Activated naive CD4-positive, alpha-beta T cell treated with anti-CD3 and anti-CD28 coated beads for 36 hours (primary cell): ENCODE data around the gene DGKI. TPM values are rescaled to one million over a fixed set of nuclear protein-coding genes. Genes with fewer than 3 reads are reported as not detected.

Experiments
- CTCF ChIA-PET: fragments of 350-600 bp; sonication (Branson Sonifier 250); formaldehyde crosslinking; loops from one replicate; lab custom pipeline; 2021; ENCODE audit warnings: antibody characterized with exemption; lab: Charles Lee
- DNase-seq: peaks from one replicate; pipeline ENCODE4 v3.0.0-alpha.2; 2020
- H3K27ac Mint-ChIP-seq: one replicate; pipeline ENCODE4 v1.8.0; 2021; ENCODE audit warnings: mild to moderate bottlenecking, mixed read lengths
- H3K27me3 Mint-ChIP-seq: one replicate; pipeline ENCODE4 v1.8.0; 2021; ENCODE audit warnings: low read depth, mixed read lengths
- H3K36me3 Mint-ChIP-seq: one replicate; pipeline ENCODE4 v1.8.0; 2021; ENCODE audit warnings: low read depth, mixed read lengths
- H3K4me1 Mint-ChIP-seq: one replicate; pipeline ENCODE4 v1.8.0; 2021; ENCODE audit warnings: low read depth, mixed read lengths
- H3K4me3 Mint-ChIP-seq: one replicate; pipeline ENCODE4 v1.8.0; 2021; ENCODE audit warnings: mild to moderate bottlenecking, moderate library complexity, mixed read lengths
- H3K9me3 Mint-ChIP-seq: one replicate; pipeline ENCODE4 v1.8.0; 2021; ENCODE audit warnings: mixed read lengths
- intact Hi-C: fragments of 100-400 bp; cut with micrococcal nuclease; formaldehyde crosslinking; loops from one replicate; pipeline ENCODE4 v1.15.1; 2023
- total RNA-seq, 2 experiments: library from RNA; stranded (reverse); gene quantifications; one replicate each; pipeline ENCODE4 v1.2.3, GENCODE V29; 2021

Gene DGKI
- total RNA-seq, 2 experiments from 2014 or later, result 2.0 to 2.7 TPM

DNA sequence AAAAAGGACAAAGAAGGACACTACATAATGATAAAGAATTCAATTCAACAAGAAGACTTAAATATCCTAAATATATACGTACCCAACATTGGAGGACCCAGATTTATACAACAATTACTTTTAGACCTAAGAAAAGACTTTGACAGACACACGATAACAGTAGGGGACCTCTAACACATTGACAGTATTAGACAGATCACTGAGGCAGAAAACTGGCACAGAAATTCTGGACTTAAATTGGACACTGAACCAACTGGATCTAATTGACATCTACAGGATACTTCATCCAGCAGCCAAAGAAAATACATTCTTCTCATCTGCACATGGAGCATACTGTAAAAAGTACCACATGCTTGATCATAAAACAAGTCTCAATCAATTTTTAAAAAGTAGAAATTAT, 103.8 kb downstream of the DGKI start:
- Mint-ChIP-seq H3K27me3 (peaks cover 11% of the 10 kb centered on the region), H3K4me1 (no peaks in the 10 kb centered on the region), H3K4me3 (no peak overlapping the region), H3K36me3 (no peaks in the 10 kb centered on the region), H3K27ac (no peak overlapping the region), H3K9me3 (peaks cover 5% of the 10 kb centered on the region)
- intact Hi-C loops, result no loop called here
- CTCF ChIA-PET, result no interaction called here
- DNase-seq, result no peak

DNA sequence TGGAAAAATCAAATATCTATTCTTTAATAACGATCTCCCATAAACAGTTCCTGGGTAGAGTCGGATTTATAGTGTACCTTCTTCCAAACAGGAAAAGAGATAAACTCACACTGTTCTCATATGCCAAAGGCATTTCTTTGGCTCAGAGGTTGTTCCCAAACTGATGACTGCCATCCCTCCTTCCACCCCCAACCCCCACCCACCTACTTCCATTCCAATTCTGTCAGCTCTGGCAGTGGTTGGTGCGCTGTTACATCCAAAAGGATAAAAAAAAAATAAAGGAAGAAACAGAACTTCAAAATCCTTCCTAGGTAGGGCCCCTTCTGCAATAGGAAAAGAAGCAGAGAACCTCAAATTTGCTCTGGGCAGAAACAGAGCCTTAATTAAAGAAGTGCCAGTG, 104.7 kb downstream of the DGKI start:
- no peak overlapping the region for H3K27ac Mint-ChIP-seq

DNA sequence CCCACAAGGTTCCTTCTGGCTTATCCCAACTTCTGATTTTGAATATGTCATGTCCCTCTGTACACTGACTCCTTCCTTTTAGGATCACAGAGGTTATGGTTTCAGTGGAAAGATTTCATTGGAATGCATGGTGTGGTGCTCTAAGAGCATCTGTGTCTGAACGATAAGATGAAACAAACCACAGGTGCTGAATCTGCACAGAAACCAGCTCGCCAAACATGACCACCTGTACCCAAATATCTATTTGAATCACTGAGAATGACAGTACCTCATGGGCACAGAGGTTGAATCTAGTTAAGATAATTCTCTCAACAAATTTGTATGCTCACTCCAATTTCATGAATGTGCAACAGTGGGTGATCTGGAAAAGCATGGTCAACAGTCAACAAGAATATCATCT, 105.3 kb downstream of the DGKI start:
- peaks cover 11% of the 10 kb centered on the region for H3K27me3 Mint-ChIP-seq
- intact Hi-C loops, result no loop called here
- DNase-seq, result no peak
- CTCF ChIA-PET, result no interaction called here
- no peaks in the 10 kb centered on the region for H3K4me1 Mint-ChIP-seq
- H3K9me3 Mint-ChIP-seq, result peaks cover 5% of the 10 kb centered on the region
- H3K27ac Mint-ChIP-seq, result no peak overlapping the region
- H3K36me3 Mint-ChIP-seq, result no peaks in the 10 kb centered on the region
- H3K4me3 Mint-ChIP-seq, result no peak overlapping the region

More for the DNA sequence above, 104.7 kb downstream of the DGKI start:
- H3K27me3 Mint-ChIP-seq, result peaks cover 11% of the 10 kb centered on the region
- DNase-seq, result no peak
- intact Hi-C loops, result no loop called here
- H3K36me3 Mint-ChIP-seq, result no peaks in the 10 kb centered on the region
- no peaks in the 10 kb centered on the region for H3K4me1 Mint-ChIP-seq
- CTCF ChIA-PET, result no interaction called here
- H3K4me3 Mint-ChIP-seq, result no peak overlapping the region
- H3K9me3 Mint-ChIP-seq, result peaks cover 5% of the 10 kb centered on the region

DNA sequence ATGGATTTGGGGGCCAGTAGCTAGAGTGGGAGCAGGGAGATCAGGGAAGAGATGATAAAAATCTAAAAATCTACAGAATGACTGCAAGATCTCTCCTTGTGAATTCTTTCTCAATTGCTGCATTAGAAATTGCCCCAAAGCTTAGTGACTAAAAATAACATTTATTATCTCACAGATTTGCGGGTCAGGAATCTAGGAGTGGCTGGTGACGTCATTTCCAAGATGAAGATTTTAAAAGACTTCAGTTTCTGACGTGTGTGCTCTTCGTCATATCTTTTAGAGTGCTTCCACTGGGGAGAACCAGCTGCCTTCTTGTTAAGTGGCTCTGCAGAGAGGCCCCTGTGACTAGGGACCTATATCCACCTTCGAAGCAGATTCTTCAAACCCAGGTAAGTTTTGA, 112.6 kb downstream of the DGKI start:
- H3K27me3 Mint-ChIP-seq, result peaks cover 18% of the 10 kb centered on the region

DNA sequence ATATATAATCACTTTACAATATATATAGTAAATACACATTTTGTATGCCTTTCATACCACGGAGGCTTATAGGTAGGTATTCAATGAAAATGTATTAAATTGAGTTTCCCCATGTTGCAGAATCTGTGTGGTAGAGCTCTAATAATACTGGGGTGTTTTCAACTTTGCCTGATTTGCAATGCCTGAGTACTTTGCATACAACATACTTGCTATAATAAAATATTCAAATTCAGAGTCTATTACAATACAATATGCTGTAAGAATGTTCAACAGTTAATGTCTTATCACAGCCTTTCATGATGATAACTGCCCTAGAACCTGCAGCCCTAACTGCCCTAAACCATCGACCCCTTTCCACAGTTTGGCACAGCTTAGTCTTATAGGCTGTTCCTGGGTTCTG, 114.6 kb downstream of the DGKI start:
- Mint-ChIP-seq H3K27me3 (peaks cover 16% of the 10 kb centered on the region), H3K9me3 (no peaks in the 10 kb centered on the region), H3K4me1 (no peaks in the 10 kb centered on the region), H3K4me3 (no peak overlapping the region), H3K27ac (no peak overlapping the region), H3K36me3 (no peaks in the 10 kb centered on the region)
- intact Hi-C loops, result no loop called here
- DNase-seq, result no peak
- CTCF ChIA-PET, result interaction anchor here (0.5 kb wide), 1 partner anchor 205 kb away, joined by 4 read pairs; no protein-coding TSS in a partner anchor

More for the DNA sequence above, 112.6 kb downstream of the DGKI start:
- Mint-ChIP-seq H3K36me3 (no peaks in the 10 kb centered on the region), H3K4me3 (no peak overlapping the region), H3K4me1 (no peaks in the 10 kb centered on the region), H3K27ac (no peak overlapping the region), H3K9me3 (no peaks in the 10 kb centered on the region)
- CTCF ChIA-PET, result no interaction called here
- intact Hi-C loops, result no loop called here
- no peak for DNase-seq

DNA sequence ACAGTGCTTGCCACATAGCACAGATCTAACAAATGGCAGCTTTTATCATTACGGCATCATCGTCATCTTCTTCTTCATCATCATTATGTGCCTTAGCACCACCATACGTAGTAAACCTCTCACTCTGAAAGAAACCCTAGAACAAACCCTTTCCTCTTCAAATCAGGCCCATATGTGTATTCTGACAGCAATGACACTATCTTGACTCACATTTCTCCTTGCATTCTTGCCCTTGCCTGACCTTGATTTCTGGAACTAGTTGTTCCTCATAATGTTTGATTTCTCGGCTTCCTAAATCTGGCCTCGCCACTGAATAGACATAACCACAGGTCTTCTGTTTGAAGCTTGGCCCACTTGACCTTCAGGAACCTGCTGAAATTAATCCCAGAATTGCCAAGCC, 115.3 kb downstream of the DGKI start:
- intact Hi-C loops, result no loop called here
- CTCF ChIA-PET, result interaction anchor here (0.5 to 0.6 kb wide), 2 partner anchors 125 to 204 kb away, joined by 4 to 9 read pairs; no protein-coding TSS in a partner anchor

DNA sequence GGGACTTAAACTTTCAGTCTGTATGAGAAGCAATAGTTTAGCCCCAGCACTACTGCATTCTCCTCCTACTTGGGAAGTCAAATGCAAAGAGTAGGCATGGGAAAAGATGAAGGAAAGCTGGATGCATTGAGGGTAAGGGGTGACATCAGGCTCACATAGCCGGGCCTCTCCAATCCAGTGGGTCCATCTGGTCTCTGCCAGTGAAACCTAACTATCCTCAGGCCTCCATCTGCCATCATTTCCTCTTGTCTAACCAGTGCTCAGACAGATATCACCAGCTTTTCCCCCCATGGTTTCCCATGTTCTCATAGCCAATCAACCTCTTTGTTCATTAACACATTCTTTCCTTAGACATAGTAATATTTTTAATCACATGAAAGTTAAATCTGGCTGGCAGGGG, 118.3 kb downstream of the DGKI start:
- H3K36me3 Mint-ChIP-seq, result no peaks in the 10 kb centered on the region
- no peak overlapping the region for H3K4me3 Mint-ChIP-seq
- H3K4me1 Mint-ChIP-seq, result no peaks in the 10 kb centered on the region
- CTCF ChIA-PET, result no interaction called here
- intact Hi-C loops, result no loop called here
- H3K27me3 Mint-ChIP-seq, result peaks cover 16% of the 10 kb centered on the region
- H3K9me3 Mint-ChIP-seq, result no peaks in the 10 kb centered on the region
- no peak for DNase-seq
- H3K27ac Mint-ChIP-seq, result no peak overlapping the region

More for the DNA sequence above, 115.3 kb downstream of the DGKI start:
- Mint-ChIP-seq H3K27ac (no peak overlapping the region), H3K9me3 (no peaks in the 10 kb centered on the region), H3K4me1 (no peaks in the 10 kb centered on the region), H3K4me3 (no peak overlapping the region), H3K36me3 (no peaks in the 10 kb centered on the region), H3K27me3 (peaks cover 16% of the 10 kb centered on the region)
- DNase-seq, result no peak

DNA sequence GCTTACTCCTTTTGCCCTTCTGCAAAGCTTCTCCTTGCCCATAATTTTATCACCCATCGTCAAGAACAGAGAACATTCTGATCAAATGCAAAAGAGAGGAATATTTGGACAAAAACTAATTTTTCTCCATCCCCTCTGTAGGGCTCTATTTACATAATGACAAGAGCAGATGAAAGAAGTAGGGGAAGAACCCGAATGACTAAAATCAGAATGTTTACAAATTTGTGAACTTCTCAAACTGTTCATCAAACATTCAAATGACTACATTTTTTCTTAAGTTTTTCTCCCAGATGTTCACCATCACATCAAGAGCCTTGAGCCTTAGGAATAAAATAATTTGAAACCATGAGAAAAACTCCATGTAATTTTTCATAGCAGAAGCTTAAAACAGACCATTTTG, 119.4 kb downstream of the DGKI start:
- Mint-ChIP-seq H3K27ac (no peak overlapping the region), H3K4me1 (no peaks in the 10 kb centered on the region), H3K36me3 (no peaks in the 10 kb centered on the region), H3K9me3 (no peaks in the 10 kb centered on the region), H3K4me3 (no peak overlapping the region), H3K27me3 (peaks cover 13% of the 10 kb centered on the region)
- DNase-seq, result no peak
- intact Hi-C loops, result no loop called here
- CTCF ChIA-PET, result no interaction called here

DNA sequence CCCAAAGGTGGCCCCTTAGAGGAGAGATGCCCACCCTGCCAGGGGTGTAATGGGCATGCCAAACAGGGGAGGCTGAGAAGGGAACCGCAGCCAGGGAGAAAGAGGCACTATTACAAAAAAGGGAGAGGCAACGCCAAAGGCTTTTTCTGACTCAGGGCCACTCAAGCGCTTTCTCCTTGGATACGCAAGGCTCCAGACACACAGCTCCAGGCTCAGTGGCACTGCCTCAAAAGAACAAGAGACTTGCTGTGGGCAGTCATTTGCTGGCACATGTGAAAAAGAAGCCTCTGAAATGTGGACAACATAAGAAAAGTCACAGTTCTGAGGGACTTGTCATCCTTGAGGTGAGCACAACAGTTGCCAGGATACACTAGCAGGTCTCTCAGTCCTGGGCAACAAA, 128.4 kb downstream of the DGKI start:
- Mint-ChIP-seq H3K4me3 (no peak overlapping the region), H3K4me1 (no peaks in the 10 kb centered on the region), H3K27ac (no peak overlapping the region), H3K36me3 (no peaks in the 10 kb centered on the region), H3K9me3 (no peaks in the 10 kb centered on the region), H3K27me3 (peaks cover 4% of the 10 kb centered on the region)
- intact Hi-C loops, result no loop called here
- CTCF ChIA-PET, result no interaction called here
- DNase-seq, result no peak

DNA sequence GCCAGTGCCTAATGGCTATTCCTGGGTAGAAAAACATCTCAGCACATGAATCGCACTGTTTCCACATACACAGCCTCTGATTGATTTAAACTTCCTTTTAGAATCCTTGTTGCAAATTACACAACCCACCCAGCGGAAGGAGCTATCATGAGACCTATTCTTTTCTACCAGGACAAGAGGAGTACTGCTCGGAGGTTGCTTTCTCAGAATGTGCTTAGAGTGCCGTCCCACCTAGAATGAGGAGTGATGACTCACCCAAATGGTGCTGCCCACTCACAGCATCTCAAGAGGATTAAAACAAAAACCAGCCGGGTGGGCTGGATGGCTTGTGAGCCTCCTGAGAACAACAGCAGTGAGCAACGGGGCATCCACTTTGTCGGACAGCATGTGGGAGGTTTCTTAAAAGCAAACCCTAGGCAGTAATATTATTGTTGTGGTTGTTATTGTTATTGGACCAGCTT, 128.9 kb downstream of the DGKI start:
- H3K9me3 Mint-ChIP-seq, result no peaks in the 10 kb centered on the region
- CTCF ChIA-PET, result no interaction called here
- DNase-seq, result no peak
- no peak overlapping the region for H3K27ac Mint-ChIP-seq
- no peaks in the 10 kb centered on the region for H3K4me1 Mint-ChIP-seq
- H3K36me3 Mint-ChIP-seq, result no peaks in the 10 kb centered on the region
- H3K27me3 Mint-ChIP-seq, result peaks cover 4% of the 10 kb centered on the region
- intact Hi-C loops, result no loop called here
- H3K4me3 Mint-ChIP-seq, result no peak overlapping the region

DNA sequence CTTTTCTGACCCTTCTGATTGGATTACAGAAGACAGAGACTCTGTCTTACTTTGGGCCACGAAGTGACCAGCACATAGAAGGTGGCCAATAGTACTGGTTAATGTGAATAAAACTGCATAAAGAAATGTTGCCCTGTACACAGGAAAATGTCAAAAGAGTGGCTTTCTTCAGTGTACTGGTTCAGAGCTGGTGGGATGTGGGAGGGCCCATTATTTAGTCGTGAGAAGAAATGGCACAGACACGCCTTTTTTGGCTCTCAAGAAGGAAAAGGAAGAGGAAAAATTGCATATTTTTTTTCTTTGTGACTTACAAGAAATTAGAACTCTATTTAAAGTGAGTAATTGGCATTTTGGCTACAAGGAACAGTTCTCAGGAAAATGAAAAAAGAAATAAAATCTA, 129.7 kb downstream of the DGKI start:
- CTCF ChIA-PET, result no interaction called here
- H3K4me3 Mint-ChIP-seq, result no peak overlapping the region

DNA sequence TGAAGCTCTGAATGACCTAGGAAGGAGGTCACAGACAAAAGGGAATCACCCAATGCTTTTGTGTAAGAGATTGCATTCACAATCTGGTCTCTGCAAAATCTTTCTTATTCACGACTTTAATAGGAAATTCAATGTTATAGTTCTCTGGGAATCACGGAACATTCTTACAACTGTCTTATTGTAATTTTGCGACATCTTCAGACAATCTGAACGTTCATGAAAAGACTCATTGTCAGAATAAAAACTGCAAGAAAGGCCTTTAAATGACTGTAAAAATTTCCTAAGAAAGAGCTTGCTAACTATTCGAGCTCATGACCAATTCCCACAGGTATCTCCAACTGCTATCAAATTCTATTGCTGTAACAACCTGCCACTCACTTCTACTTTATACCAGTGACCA, 130.7 kb downstream of the DGKI start:
- CTCF ChIA-PET, result no interaction called here
- peaks cover 4% of the 10 kb centered on the region for H3K27me3 Mint-ChIP-seq
- no peaks in the 10 kb centered on the region for H3K36me3 Mint-ChIP-seq
- intact Hi-C loops, result no loop called here
- H3K4me1 Mint-ChIP-seq, result no peaks in the 10 kb centered on the region
- no peak overlapping the region for H3K4me3 Mint-ChIP-seq
- DNase-seq, result no peak
- no peak overlapping the region for H3K27ac Mint-ChIP-seq
- H3K9me3 Mint-ChIP-seq, result no peaks in the 10 kb centered on the region

More for the DNA sequence above, 129.7 kb downstream of the DGKI start:
- intact Hi-C loops, result no loop called here
- H3K9me3 Mint-ChIP-seq, result no peaks in the 10 kb centered on the region
- no peaks in the 10 kb centered on the region for H3K36me3 Mint-ChIP-seq
- H3K27me3 Mint-ChIP-seq, result peaks cover 4% of the 10 kb centered on the region
- no peaks in the 10 kb centered on the region for H3K4me1 Mint-ChIP-seq
- H3K27ac Mint-ChIP-seq, result no peak overlapping the region
- no peak for DNase-seq

DNA sequence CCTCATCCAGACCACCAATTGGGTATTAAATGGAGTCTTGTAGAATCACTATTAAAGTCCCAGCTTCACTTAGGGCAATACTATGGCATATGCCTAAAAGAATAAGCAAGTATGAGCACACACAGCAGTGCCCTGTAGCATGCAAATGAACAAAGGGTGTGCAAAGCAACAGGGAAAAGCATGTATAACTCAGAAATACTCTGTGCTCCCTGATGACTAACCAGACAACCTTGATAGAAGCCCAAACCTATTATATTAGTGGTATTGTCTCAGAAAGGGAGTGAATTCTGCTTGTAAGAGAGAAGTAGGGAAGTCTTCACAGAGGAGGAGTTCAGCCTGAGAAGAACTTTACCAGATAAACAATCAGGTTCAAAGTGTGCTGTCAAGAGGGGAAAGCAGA, 131.2 kb downstream of the DGKI start:
- Mint-ChIP-seq H3K27me3 (peaks cover 4% of the 10 kb centered on the region), H3K9me3 (no peaks in the 10 kb centered on the region), H3K27ac (no peak overlapping the region), H3K4me1 (no peaks in the 10 kb centered on the region), H3K36me3 (no peaks in the 10 kb centered on the region), H3K4me3 (no peak overlapping the region)
- CTCF ChIA-PET, result no interaction called here
- no peak for DNase-seq
- intact Hi-C loops, result no loop called here
